ENCODE results near the gene DEFB114. TPM values are rescaled to one million over a fixed set of nuclear protein-coding genes. Genes with fewer than 3 reads are reported as not detected.

DEFB114 gene
- total RNA-seq, 1 donor from 2014 or later: not detected

GRCh38 chr6:49937017-49937416 is 26.9 kb downstream of the DEFB114 start:
- intact Hi-C loops (cut with micrococcal nuclease): no loop called here

- intact Hi-C loops (cut with micrococcal nuclease): no loop called here
Observed at GRCh38 chr6:49935387-49935786, 28.6 kb downstream of the DEFB114 start.

- intact Hi-C loops (cut with micrococcal nuclease): no loop called here
Observed at GRCh38 chr6:49934770-49935169, 29.2 kb downstream of the DEFB114 start.

GRCh38 chr6:49933526-49933925 is 30.4 kb downstream of the DEFB114 start:
- intact Hi-C loops (cut with micrococcal nuclease): no loop called here

- intact Hi-C loops (cut with micrococcal nuclease): no loop called here
Observed at GRCh38 chr6:49929340-49929739, 34.6 kb downstream of the DEFB114 start.

- intact Hi-C loops (cut with micrococcal nuclease): no loop called here
Observed at GRCh38 chr6:49923826-49924225, 40.1 kb downstream of the DEFB114 start.

GRCh38 chr6:49919935-49920644 is 43.9 kb downstream of the DEFB114 start:
- intact Hi-C loops (cut with micrococcal nuclease): no loop called here

GRCh38 chr6:49919261-49919660 is 44.7 kb downstream of the DEFB114 start:
- intact Hi-C loops (cut with micrococcal nuclease): no loop called here

- intact Hi-C loops (cut with micrococcal nuclease): no loop called here
Observed at GRCh38 chr6:49918787-49919186, 45.2 kb downstream of the DEFB114 start.

- intact Hi-C loops (cut with micrococcal nuclease): no loop called here
Observed at GRCh38 chr6:49915035-49915434, 48.9 kb downstream of the DEFB114 start.

- intact Hi-C loops (cut with micrococcal nuclease): no loop called here
Observed at GRCh38 chr6:49913636-49914375, 50.2 kb downstream of the DEFB114 start.

GRCh38 chr6:49912196-49912595 is 51.8 kb downstream of the DEFB114 start:
- intact Hi-C loops (cut with micrococcal nuclease): no loop called here

- intact Hi-C loops (cut with micrococcal nuclease): no loop called here
Observed at GRCh38 chr6:49911252-49911651, 52.7 kb downstream of the DEFB114 start.

Other genes with a start within 250 kb of the DEFB114 start
- not detected in 2 replicates for gene CRISP3, start 219.8 kb downstream of the DEFB114 start, total RNA-seq
- gene PGK2, start 176.9 kb downstream of the DEFB114 start, total RNA-seq: not detected in 2 replicates
- gene CRISP1, start 97.6 kb downstream of the DEFB114 start, total RNA-seq: not detected in 2 replicates
- gene DEFB113, start 5.5 kb upstream of the DEFB114 start, total RNA-seq: not detected in 2 replicates
- gene DEFB110, start 57.8 kb upstream of the DEFB114 start, total RNA-seq: not detected in 2 replicates
- gene DEFB112, start 85.8 kb upstream of the DEFB114 start, total RNA-seq: not detected in 2 replicates